Measurements from ENCODE around the gene CYP24A1.

The CYP24A1 gene

DNA sequence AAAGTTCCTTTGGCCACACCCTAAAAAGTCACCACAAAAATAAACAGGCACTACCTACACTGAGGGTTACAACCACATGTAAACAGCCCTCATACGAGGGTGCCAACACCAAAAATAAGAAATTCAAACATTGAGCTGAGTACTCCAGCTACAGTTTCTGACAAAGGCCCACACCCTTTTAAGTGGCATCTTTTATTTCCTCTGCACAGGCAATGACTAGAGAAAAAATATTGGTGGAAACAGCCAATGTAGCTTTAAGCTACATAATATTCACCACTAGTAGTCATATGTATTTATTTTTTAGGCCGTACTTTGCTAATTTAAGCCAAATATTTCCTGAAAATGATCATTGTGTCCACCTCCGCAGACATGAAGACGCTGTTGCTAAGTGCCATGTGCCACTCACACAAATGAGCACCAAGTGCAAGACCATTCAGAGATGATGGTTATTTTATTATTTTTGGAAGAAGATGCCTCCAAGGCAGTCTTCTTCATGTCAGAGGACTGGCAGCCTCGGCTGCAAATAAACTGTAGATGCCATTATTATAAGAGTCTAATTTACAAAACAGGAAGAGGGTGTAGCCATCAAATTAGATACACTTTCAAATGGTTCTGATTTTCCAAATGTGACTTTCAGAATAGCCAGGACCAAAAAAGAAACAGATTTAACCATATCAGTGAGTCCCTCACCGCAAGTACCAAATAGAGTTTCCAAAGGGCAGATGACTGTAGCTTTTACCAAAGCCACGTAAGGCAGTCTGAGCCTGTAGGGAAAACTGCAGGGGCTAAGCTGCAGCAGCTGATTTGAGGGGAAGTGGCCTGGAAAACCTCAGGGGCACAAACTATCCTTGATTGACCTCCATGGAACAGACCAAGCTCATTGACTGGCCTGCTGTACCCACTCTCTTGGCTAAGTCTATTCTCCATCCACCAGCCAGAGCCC, 13.4 kb downstream of the CYP24A1 start:
- Histone ChIP-seq H3K9ac (no peak overlapping the region), H4K20me1 (ENCODE audit: insufficient read depth) (no peaks in the 10 kb centered on the region), H3K27ac (no peak overlapping the region), H3K27me3 (ENCODE audit: insufficient read depth, low read depth) (no peaks in the 10 kb centered on the region), H3K4me3 (IDR thresholded peaks at IDR 0.05; ENCODE audit: insufficient read depth, low read depth, low read length) (no peak overlapping the region), H3K36me3 (ENCODE audit: insufficient read depth) (no peaks in the 10 kb centered on the region), H3K4me2 (no peak overlapping the region), H2AFZ (ENCODE audit: low read depth) (no peak overlapping the region), H3K4me1 (ENCODE audit: low read depth, poor library complexity, severe bottlenecking) (no peaks in the 10 kb centered on the region), H3K79me2 (ENCODE audit: insufficient read depth, low read depth) (no peaks in the 10 kb centered on the region)
- TF ChIP-seq, protein P1, sequence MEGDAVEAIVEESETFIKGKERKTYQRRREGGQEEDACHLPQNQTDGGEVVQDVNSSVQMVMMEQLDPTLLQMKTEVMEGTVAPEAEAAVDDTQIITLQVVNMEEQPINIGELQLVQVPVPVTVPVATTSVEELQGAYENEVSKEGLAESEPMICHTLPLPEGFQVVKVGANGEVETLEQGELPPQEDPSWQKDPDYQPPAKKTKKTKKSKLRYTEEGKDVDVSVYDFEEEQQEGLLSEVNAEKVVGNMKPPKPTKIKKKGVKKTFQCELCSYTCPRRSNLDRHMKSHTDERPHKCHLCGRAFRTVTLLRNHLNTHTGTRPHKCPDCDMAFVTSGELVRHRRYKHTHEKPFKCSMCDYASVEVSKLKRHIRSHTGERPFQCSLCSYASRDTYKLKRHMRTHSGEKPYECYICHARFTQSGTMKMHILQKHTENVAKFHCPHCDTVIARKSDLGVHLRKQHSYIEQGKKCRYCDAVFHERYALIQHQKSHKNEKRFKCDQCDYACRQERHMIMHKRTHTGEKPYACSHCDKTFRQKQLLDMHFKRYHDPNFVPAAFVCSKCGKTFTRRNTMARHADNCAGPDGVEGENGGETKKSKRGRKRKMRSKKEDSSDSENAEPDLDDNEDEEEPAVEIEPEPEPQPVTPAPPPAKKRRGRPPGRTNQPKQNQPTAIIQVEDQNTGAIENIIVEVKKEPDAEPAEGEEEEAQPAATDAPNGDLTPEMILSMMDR (conservative IDR thresholded peaks at IDR 0.05; ENCODE audit: low read depth, low read length), result no peak

DNA sequence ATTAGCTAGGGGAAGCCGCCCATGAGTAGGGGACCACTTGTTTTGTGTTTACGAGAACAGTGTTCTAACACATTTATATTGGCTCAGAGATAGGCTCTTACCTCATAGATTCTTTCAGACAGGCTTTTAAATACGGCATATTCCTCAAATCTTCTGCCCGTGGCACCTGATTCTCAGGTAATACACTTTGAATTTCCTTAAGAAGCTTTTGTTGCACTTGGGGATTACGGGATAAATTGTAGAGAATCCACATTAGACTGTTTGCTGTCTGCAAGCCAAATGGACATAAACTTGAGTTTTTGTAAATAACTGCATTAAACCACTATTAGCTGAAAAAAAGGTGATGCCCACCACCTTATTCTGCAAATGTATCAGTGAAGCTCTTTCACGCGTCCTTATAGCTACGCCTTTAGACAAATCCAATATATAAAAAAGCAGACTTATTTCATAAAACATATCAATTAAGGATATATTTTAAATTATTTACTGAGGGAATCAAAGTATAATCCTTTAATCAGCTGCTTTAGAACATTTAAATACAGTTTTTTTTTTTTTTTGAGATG, 14.8 kb downstream of the CYP24A1 start:
- Histone ChIP-seq H3K36me3 (ENCODE audit: insufficient read depth) (no peaks in the 10 kb centered on the region), H2AFZ (ENCODE audit: low read depth) (no peak overlapping the region), H3K4me1 (ENCODE audit: low read depth, poor library complexity, severe bottlenecking) (no peaks in the 10 kb centered on the region), H4K20me1 (ENCODE audit: insufficient read depth) (no peaks in the 10 kb centered on the region), H3K79me2 (ENCODE audit: insufficient read depth, low read depth) (no peaks in the 10 kb centered on the region), H3K4me3 (IDR thresholded peaks at IDR 0.05; ENCODE audit: insufficient read depth, low read depth, low read length) (no peak overlapping the region), H3K27me3 (ENCODE audit: insufficient read depth, low read depth) (no peaks in the 10 kb centered on the region), H3K9ac (no peak overlapping the region), H3K4me2 (no peak overlapping the region), H3K27ac (no peak overlapping the region)
- TF ChIP-seq, protein P1 (conservative IDR thresholded peaks at IDR 0.05; ENCODE audit: low read depth, low read length), result no peak

DNA sequence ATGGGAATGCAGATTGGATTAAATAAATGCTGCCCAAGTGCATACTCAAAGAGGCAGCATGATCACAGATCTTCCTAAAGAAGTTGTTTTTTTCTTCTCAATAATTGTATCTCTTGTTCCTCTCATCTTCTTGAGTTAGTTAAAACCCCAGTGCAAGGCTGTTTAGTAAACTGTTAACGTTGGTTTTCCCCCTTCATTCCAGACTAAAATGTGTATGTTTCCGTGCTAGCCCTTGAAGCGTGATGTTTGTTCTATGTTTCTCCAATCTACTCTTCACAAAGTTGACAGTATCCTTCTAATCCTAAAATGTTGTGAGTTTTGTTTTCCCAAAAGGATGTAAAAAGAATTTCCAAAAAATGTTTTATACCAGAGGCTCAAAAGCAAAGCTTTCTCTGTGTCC, 15.6 kb downstream of the CYP24A1 start:
- Histone ChIP-seq H3K36me3 (ENCODE audit: insufficient read depth) (no peaks in the 10 kb centered on the region), H2AFZ (ENCODE audit: low read depth) (no peak overlapping the region), H3K27ac (no peak overlapping the region), H3K4me2 (no peak overlapping the region), H3K4me3 (IDR thresholded peaks at IDR 0.05; ENCODE audit: insufficient read depth, low read depth, low read length) (no peak overlapping the region), H3K27me3 (ENCODE audit: insufficient read depth, low read depth) (no peaks in the 10 kb centered on the region), H4K20me1 (ENCODE audit: insufficient read depth) (no peaks in the 10 kb centered on the region), H3K79me2 (ENCODE audit: insufficient read depth, low read depth) (no peaks in the 10 kb centered on the region), H3K9ac (no peak overlapping the region), H3K4me1 (ENCODE audit: low read depth, poor library complexity, severe bottlenecking) (no peaks in the 10 kb centered on the region)
- TF ChIP-seq, protein P1 (conservative IDR thresholded peaks at IDR 0.05; ENCODE audit: low read depth, low read length), result no peak

DNA sequence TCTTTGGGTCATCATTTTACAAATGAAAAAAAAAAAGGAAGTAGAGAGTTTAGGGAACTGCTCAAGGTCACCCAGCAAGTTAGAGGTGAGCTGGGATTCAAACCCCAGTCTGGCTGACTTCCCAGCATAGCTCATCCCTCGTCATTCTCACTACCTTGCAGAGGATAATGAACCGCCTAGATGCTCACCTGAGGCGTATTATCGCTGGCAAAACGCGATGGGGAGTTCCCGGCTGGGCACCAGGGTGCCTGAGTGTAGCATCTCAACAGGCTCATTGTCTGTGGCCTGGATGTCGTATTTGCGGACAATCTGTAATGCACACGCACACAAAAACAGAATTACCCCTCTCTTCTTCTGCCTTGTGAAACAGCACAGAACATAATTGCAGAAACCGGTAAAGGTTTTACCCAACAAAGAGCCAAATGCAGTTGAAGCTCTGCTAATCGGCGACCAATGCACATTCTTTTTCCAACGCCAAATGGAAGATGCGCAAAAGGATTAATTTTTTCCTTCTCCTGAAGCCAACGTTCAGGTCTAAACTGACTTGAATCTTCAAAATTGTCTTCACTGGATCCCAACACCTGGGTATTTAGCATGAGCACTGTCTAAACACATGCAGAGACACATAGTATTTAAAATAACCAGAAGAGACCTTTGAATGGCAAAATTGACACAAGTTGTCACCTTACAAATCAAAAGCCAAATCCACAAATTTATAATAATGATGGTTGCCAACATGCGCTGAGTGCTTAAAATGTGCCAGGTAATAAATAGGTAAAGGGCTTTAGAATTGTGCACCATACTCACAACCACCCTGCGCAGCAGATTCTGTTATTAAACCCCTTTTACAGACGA, 16.6 kb downstream of the CYP24A1 start:
- no peak overlapping the region for H3K4me2 ChIP-seq
- H3K36me3 ChIP-seq (ENCODE audit: insufficient read depth), result no peaks in the 10 kb centered on the region
- H3K4me1 ChIP-seq (ENCODE audit: low read depth, poor library complexity, severe bottlenecking), result no peaks in the 10 kb centered on the region
- H3K79me2 ChIP-seq (ENCODE audit: insufficient read depth, low read depth), result no peaks in the 10 kb centered on the region
- no peak overlapping the region for H3K9ac ChIP-seq
- no peaks in the 10 kb centered on the region for H3K27me3 ChIP-seq (ENCODE audit: insufficient read depth, low read depth)
- no peak overlapping the region for H3K27ac ChIP-seq
- H4K20me1 ChIP-seq (ENCODE audit: insufficient read depth), result no peaks in the 10 kb centered on the region
- no peak overlapping the region for H3K4me3 ChIP-seq (IDR thresholded peaks at IDR 0.05; ENCODE audit: insufficient read depth, low read depth, low read length)
- TF ChIP-seq, protein P1 (conservative IDR thresholded peaks at IDR 0.05; ENCODE audit: low read depth, low read length), result no peak
- H2AFZ ChIP-seq (ENCODE audit: low read depth), result no peak overlapping the region

Measured in KMS-11 (cell line).